ENCODE measurements around the gene CYS1.

CYS1 gene, protein sequence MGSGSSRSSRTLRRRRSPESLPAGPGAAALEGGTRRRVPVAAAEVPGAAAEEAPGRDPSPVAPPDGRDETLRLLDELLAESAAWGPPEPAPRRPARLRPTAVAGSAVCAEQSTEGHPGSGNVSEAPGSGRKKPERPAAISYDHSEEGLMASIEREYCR

DNA sequence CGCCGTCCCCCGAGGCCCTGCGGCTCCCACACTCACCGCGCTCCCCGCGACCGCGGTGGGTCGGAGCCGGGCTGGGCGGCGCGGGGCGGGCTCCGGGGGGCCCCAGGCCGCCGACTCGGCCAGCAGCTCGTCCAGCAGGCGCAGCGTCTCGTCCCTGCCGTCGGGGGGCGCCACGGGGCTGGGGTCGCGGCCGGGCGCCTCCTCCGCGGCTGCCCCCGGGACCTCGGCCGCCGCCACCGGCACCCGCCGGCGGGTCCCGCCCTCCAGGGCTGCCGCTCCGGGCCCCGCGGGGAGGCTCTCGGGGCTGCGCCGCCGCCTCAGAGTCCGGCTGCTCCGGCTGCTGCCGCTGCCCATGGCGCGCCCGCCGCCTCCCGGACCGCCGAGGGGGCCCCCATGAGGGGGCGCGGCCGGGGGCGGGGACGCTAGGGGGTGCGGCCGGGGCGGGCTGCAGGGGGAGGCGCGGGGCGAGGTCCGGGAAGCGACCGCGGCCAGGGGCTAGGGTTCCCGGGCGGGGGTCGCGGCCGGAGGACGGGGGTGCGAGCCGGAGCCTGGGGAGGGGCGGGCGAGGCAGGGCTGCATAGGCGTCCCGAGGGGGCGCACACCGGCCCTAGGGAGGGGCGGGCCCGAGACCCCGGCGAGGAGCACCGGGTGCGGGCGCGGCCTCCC, at the start of gene CYS1:
CYS1 (minus strand) TSS at position 542 of the 666 bp plus-strand sequence; CDS start at position 354, 188 bp downstream.
- no peak within 1 kb of the TSS for H3K9ac ChIP-seq (ENCODE audit: low read length)
- peak within 1 kb of the TSS; percentile 92 for H3K27ac ChIP-seq (ENCODE audit: low read depth, low read length)
- no peaks in the 10 kb centered on the region for H3K27me3 ChIP-seq (ENCODE audit: control insufficient read depth, insufficient read depth, low read length)
- H3K36me3 ChIP-seq (ENCODE audit: control insufficient read depth, insufficient read depth, low read length), result no peaks in the 10 kb centered on the region
- H3K4me1 ChIP-seq (ENCODE audit: control insufficient read depth, insufficient read depth, low read length), result peaks cover 10% of the 10 kb centered on the region
- H3K4me3 ChIP-seq (ENCODE audit: low read length), result peak within 1 kb of the TSS; percentile 70

DNA sequence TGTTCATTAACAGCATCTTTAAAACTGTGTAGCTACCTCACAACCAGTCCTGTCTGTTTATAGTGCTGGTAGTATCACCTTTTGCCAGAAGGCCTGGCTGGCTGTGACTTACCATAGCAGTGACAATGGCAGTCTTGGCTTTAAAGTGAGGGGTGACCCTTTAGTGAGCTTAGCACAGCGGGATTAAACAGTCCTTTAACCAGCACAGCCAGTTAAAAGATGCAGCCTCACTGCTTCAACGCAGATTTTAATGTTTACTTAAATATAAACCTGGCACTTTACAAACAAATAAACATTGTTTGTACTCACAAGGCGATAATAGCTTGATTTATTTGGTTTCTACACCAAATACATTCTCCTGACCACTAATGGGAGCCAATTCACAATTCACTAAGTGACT, 49.3 kb upstream of the CYS1 start:
- Histone ChIP-seq H3K27me3 (ENCODE audit: control insufficient read depth, insufficient read depth, low read length) (no peaks in the 10 kb centered on the region), H3K27ac (ENCODE audit: low read depth, low read length) (no peak overlapping the region), H3K4me1 (ENCODE audit: control insufficient read depth, insufficient read depth, low read length) (no peaks in the 10 kb centered on the region), H3K4me3 (ENCODE audit: low read length) (no peak overlapping the region), H3K9ac (ENCODE audit: low read length) (no peak overlapping the region), H3K36me3 (ENCODE audit: control insufficient read depth, insufficient read depth, low read length) (no peaks in the 10 kb centered on the region)

DNA sequence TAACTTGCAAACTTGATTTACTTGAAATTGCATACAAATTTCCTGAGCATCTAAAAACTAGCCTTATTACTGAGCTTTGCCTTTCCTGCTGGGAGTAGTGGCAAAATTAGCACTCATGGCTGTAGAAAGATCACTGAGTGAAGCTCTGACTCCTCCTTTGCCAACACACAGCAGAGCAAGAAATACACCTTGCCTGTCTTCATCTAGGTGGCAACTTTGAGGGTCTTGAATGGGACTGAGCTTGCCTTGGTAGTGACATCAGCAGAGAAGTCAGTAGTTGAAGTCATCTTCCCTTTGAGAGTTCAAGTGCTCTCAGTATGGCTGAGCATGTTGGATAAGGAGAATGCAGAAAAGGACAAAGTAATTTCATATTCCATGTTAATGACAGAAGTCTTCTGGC, 48.2 kb upstream of the CYS1 start:
- peaks cover 2% of the 10 kb centered on the region for H3K27me3 ChIP-seq (ENCODE audit: control insufficient read depth, insufficient read depth, low read length)
- H3K36me3 ChIP-seq (ENCODE audit: control insufficient read depth, insufficient read depth, low read length), result no peaks in the 10 kb centered on the region
- no peak overlapping the region for H3K27ac ChIP-seq (ENCODE audit: low read depth, low read length)
- H3K4me3 ChIP-seq (ENCODE audit: low read length), result no peak overlapping the region
- no peaks in the 10 kb centered on the region for H3K4me1 ChIP-seq (ENCODE audit: control insufficient read depth, insufficient read depth, low read length)
- H3K9ac ChIP-seq (ENCODE audit: low read length), result no peak overlapping the region

DNA sequence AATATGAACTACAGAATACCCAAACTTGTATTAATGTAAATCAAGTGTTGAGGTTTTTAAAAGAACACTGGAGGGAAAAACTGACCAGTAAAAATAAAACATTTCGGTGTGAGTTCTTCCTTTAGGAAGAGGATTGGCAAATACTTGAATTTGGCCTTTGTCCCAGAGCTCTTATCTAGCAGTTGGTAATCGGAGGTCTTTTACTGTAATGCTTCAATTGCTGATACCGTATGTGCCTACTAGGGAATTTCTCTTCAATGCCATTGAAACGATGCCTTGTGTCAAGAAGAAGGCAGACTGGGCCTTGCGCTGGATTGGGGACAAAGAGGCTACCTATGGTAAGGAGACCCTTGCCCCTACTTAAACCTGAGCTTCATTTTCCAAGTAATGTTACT, 46.4 kb upstream of the CYS1 start:
- Histone ChIP-seq H3K4me3 (ENCODE audit: low read length) (no peak overlapping the region), H3K27ac (ENCODE audit: low read depth, low read length) (no peak overlapping the region), H3K4me1 (ENCODE audit: control insufficient read depth, insufficient read depth, low read length) (peaks cover 7% of the 10 kb centered on the region), H3K9ac (ENCODE audit: low read length) (no peak overlapping the region), H3K36me3 (ENCODE audit: control insufficient read depth, insufficient read depth, low read length) (no peaks in the 10 kb centered on the region), H3K27me3 (ENCODE audit: control insufficient read depth, insufficient read depth, low read length) (peaks cover 6% of the 10 kb centered on the region)

DNA sequence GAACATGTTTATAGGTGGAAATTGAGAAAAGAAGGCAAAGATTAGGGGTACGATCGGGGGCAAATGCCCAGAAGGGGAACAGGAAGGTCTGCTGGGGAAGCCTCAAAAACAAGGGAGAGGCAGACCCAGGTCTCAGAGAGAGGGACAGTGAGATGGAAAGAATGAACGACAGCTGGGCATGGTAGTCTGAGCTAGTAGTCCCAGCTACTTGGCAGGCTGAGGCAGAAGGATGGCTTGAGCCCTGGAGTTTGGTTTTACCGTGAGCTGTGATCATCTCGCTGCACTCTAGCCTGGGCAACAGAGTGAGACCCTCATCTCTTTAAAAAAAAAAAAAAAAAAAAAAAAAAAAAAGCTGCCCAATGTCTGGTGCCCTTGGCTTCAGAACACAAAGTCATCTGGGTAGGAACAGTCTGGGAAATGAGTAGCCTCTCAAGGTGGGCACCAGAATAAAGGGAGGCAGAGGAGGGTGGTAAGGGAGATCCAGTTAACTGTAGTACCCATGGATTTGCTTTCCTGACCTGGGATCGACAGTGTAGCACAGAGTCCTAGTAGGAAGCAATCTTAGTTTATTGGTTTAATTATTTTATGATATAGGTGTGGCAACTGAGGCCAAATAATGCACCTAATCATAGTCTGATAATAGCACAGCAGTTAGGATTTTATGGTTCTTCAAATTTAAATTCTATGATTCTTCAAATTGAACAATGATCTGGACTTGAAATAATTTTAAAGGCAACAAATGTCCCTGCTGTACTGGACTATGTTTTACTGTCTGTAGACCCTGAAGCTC, 45.8 kb upstream of the CYS1 start:
- H3K27me3 ChIP-seq (ENCODE audit: control insufficient read depth, insufficient read depth, low read length), result peaks cover 6% of the 10 kb centered on the region
- H3K27ac ChIP-seq (ENCODE audit: low read depth, low read length), result no peak overlapping the region
- no peak overlapping the region for H3K4me3 ChIP-seq (ENCODE audit: low read length)
- H3K4me1 ChIP-seq (ENCODE audit: control insufficient read depth, insufficient read depth, low read length), result peaks cover 7% of the 10 kb centered on the region
- H3K9ac ChIP-seq (ENCODE audit: low read length), result no peak overlapping the region
- H3K36me3 ChIP-seq (ENCODE audit: control insufficient read depth, insufficient read depth, low read length), result no peaks in the 10 kb centered on the region

DNA sequence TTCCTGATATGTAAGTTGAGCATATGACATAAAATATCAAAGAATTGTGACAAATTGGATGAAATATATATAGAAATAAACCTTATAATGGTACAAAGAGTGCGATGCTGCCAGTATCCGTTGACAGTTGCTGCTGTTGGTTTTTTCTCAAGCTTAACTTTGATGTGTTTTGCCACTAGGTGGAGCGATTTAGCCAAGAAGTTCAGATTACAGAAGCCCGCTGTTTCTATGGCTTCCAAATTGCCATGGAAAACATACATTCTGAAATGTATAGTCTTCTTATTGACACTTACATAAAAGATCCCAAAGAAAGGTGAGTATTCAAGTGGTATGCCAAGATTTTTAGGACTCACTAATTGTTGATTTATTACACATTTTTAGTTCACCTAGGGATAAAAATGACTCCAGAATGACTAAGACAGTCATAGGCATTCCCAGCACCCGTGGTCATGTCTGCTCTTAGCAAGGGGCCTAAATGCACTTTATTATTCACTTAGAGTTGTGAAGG, 44.4 kb upstream of the CYS1 start:
- Histone ChIP-seq H3K9ac (ENCODE audit: low read length) (no peak overlapping the region), H3K4me3 (ENCODE audit: low read length) (no peak overlapping the region), H3K27ac (ENCODE audit: low read depth, low read length) (no peak overlapping the region), H3K27me3 (ENCODE audit: control insufficient read depth, insufficient read depth, low read length) (peaks cover 6% of the 10 kb centered on the region), H3K36me3 (ENCODE audit: control insufficient read depth, insufficient read depth, low read length) (no peaks in the 10 kb centered on the region), H3K4me1 (ENCODE audit: control insufficient read depth, insufficient read depth, low read length) (peaks cover 12% of the 10 kb centered on the region)

DNA sequence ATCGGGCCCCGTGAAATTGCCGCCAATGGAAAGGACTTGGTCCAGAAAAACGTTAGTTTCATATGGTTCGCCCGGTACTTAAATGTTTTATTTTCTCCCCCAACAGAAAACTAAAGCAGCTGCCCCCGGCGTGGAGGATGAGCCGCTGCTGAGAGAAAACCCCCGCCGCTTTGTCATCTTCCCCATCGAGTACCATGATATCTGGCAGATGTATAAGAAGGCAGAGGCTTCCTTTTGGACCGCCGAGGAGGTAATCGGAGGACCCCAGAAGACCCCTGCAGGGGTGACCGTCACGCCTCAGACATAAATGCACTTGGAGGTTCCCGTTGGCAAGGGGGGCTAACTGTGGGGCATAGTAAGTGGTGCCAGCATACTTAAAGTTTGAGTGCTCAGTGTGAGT, 43.1 kb upstream of the CYS1 start:
- Histone ChIP-seq H3K27ac (ENCODE audit: low read depth, low read length) (no peak overlapping the region), H3K27me3 (ENCODE audit: control insufficient read depth, insufficient read depth, low read length) (peaks cover 6% of the 10 kb centered on the region), H3K9ac (ENCODE audit: low read length) (no peak overlapping the region), H3K36me3 (ENCODE audit: control insufficient read depth, insufficient read depth, low read length) (no peaks in the 10 kb centered on the region), H3K4me3 (ENCODE audit: low read length) (peak overlapping the region; percentile 71), H3K4me1 (ENCODE audit: control insufficient read depth, insufficient read depth, low read length) (peaks cover 12% of the 10 kb centered on the region)

DNA sequence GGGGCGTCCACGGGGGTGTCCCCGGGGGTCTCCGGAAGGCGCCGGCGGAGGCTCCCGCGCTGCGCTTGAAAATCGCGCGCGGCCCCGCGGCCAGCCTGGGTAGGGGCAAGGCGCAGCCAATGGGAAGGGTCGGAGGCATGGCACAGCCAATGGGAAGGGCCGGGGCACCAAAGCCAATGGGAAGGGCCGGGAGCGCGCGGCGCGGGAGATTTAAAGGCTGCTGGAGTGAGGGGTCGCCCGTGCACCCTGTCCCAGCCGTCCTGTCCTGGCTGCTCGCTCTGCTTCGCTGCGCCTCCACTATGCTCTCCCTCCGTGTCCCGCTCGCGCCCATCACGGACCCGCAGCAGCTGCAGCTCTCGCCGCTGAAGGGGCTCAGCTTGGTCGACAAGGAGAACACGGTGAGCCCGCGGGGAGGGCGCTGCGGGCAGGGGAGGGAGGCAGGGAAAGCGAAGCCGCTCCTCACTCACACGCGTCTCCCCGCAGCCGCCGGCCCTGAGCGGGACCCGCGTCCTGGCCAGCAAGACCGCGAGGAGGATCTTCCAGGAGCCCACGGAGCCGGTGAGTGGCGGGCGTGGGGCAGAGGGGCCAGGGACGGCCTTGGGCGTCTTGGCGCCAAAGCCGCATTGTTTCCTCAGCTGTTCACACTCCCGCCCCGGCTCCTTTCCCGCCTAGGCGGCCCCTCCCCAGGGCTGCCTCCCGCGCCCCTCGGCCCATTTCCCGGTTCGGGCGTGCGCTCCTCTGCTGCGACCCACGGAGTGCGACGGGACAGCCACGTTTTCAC, 42.5 kb upstream of the CYS1 start, which contains the start of gene RRM2:
RRM2 (plus strand) TSS at position 240 of the 781 bp plus-strand sequence; CDS start at position 300, 60 bp downstream.
- no peaks in the 10 kb centered on the region for H3K36me3 ChIP-seq (ENCODE audit: control insufficient read depth, insufficient read depth, low read length)
- H3K27me3 ChIP-seq (ENCODE audit: control insufficient read depth, insufficient read depth, low read length), result peaks cover 6% of the 10 kb centered on the region
- H3K9ac ChIP-seq (ENCODE audit: low read length), result no peak within 1 kb of the TSS
- peak within 1 kb of the TSS; percentile 71 for H3K4me3 ChIP-seq (ENCODE audit: low read length)
- no peak within 1 kb of the TSS for H3K27ac ChIP-seq (ENCODE audit: low read depth, low read length)
- H3K4me1 ChIP-seq (ENCODE audit: control insufficient read depth, insufficient read depth, low read length), result peaks cover 12% of the 10 kb centered on the region

DNA sequence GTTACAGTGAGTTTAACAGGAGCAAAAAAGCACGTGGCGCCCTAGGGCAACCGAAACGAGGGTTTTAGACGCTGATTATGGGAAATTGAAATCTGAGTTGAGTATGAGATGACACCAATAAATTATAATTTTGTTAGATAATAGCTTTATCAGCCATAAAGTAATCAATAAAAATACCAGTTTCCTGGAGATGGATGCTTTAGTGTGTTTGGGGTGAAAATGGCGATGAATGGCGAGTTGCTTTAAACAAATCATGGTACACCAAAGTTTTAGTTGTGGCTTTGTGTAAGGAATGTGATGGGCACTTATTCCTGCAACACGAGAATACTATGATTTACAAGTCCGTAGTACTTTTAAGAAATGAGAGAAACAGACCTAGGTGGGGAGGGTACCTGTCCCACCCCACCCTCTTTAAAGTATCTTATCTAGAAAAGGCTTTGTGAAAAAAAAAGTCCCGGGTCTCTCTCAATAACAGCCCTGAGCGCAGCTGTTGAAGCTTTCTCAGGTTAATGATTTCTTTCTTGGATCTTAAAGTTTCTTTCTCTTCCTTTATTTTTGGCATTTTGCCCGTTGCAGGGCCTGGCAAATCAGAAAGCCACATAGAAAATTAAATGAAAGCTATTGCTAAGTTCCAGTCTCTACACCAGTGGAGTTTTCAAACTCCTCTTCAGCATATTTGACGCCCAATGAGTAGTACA, 40.8 kb upstream of the CYS1 start:
- Histone ChIP-seq H3K4me3 (ENCODE audit: low read length) (peak overlapping the region; percentile 84), H3K9ac (ENCODE audit: low read length) (no peak overlapping the region), H3K27me3 (ENCODE audit: control insufficient read depth, insufficient read depth, low read length) (peaks cover 6% of the 10 kb centered on the region), H3K4me1 (ENCODE audit: control insufficient read depth, insufficient read depth, low read length) (peaks cover 12% of the 10 kb centered on the region), H3K36me3 (ENCODE audit: control insufficient read depth, insufficient read depth, low read length) (no peaks in the 10 kb centered on the region), H3K27ac (ENCODE audit: low read depth, low read length) (no peak overlapping the region)

DNA sequence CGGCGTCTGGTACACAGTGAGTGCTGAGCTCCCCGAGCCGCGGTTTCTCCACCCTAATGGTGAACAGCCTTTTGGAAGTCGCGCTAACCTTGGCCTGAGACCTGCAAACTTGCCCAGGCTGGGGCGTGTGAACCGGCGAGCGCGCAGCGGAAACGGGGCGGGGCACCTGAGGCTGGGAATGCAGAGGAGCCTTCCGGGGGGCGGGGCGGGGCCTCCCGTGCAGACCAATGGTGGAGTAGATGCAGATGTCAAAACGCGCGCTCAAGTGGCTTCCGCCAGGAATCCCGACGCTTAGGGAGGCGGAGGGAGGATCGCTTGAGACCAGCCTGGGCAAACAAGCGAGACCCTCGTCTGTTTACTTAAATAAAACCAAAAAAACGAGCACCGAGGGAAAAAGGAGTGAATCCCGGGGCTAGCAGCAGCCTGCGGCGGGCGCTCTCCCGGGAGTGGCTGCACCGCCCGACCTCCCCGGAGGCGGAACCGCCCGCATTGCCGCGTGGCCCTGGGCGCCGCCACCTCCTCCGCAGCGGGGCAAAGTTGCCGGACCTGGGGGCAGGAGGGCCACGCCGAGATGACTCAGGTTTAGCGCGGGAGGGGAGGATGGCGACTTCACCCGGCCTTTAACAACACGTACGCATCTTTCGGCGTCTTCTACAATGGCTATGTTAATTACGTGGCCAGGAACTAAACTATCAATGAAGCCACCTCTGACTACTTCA, 40.1 kb upstream of the CYS1 start:
- Histone ChIP-seq H3K4me1 (ENCODE audit: control insufficient read depth, insufficient read depth, low read length) (peaks cover 12% of the 10 kb centered on the region), H3K27ac (ENCODE audit: low read depth, low read length) (no peak overlapping the region), H3K4me3 (ENCODE audit: low read length) (peak overlapping the region; percentile 84), H3K9ac (ENCODE audit: low read length) (no peak overlapping the region), H3K36me3 (ENCODE audit: control insufficient read depth, insufficient read depth, low read length) (no peaks in the 10 kb centered on the region), H3K27me3 (ENCODE audit: control insufficient read depth, insufficient read depth, low read length) (peaks cover 6% of the 10 kb centered on the region)

DNA sequence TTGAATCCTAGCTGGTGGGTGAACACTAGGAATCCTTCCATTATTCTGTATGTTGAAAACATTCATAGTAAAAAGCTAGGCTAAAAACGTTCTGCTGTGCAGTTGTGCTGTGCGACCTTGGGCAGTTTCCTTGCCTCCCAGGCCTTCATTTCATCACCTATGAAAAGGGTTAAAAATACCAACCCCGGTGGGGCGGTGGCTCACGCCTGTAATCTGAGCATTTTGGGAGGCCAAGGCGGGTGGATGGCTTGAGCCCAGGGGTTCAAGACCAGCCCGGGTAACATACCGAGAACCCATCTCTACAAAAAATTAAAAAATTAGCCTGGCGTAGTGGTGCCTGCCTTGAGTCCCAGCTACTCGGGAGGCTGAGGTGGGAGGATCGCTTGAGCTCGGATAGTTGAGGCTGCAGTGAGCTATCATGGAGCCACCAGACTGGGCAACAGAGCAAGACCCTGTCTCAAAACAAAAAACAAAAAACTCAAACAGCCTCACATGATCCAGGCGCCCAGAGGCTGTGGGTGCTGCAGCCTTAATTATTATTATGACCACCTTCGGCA, 39.5 kb upstream of the CYS1 start:
- no peak overlapping the region for H3K27ac ChIP-seq (ENCODE audit: low read depth, low read length)
- H3K27me3 ChIP-seq (ENCODE audit: control insufficient read depth, insufficient read depth, low read length), result peaks cover 6% of the 10 kb centered on the region
- H3K4me1 ChIP-seq (ENCODE audit: control insufficient read depth, insufficient read depth, low read length), result peaks cover 12% of the 10 kb centered on the region
- no peak overlapping the region for H3K9ac ChIP-seq (ENCODE audit: low read length)
- peak overlapping the region; percentile 84 for H3K4me3 ChIP-seq (ENCODE audit: low read length)
- H3K36me3 ChIP-seq (ENCODE audit: control insufficient read depth, insufficient read depth, low read length), result no peaks in the 10 kb centered on the region

Data from rectal smooth muscle tissue (tissue), 1 donor.